ENCODE data around the gene VARS2. TPM values are rescaled to one million over a fixed set of nuclear protein-coding genes. Genes with fewer than 3 reads are reported as not detected.

The VARS2 gene
- total and polyA plus RNA-seq, 9 of the 15 experiments (the other 6 are each of a cell fraction or from before 2014, with no cell fraction given) = 1.6 to 53.6 (median 29.9) TPM

DNA sequence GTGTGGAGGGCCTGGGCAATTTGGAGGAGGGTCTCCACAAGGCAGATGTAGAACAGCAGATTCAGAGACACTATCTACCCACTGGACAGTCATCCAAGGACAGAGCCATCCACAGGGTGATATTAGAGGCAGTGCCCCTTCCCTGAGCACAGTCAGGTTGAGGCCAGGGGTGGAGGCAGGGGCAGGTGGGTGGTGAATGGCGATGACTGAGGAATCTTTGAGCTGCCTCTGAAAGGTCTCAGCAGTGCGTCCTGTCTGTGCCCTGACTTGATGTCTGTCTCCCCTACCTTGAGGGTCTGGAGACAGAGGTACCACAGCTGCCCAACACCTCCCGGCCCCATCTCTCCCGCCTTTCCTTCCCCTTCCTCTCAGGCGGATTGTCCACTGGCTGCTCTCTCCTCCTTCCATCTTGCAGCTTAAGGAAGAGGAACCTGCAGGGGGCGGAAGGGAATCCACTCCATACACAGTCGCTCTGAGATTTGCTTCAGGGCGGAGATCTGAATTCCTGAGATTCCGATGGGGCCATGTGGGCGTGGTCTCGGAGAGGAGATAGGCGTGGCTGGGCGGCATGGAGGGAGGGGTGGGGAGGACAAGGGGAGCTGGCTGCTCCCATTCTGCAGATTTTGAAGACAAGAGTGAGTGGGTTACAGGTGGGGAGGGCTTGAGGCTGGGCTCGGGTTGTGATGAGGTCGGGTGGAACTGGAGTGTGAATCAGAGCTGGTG lies 28.5 kb downstream of the VARS2 start:
- Histone ChIP-seq H3K27ac (ENCODE audit: extremely low read depth, low read depth, low read length) (no peak overlapping the region), H3K4me1 (replicated peaks in 1 of 2; ENCODE audit: control insufficient read depth in 2 of 2, insufficient read depth in 2 of 2, low read length in 2 of 2) (peaks cover 8 to 11% of the 10 kb centered on the region in 2 experiments), H3K79me2 (ENCODE audit: control insufficient read depth, insufficient read depth, low read length) (no peaks in the 10 kb centered on the region), H3K9me3 (replicated peaks; ENCODE audit: control insufficient read depth, insufficient read depth, low read depth, low read length) (no peaks in the 10 kb centered on the region), H3K4me3 (no peak overlapping the region), H4K20me1 (replicated peaks; ENCODE audit: control insufficient read depth, insufficient read depth, low read length) (peaks cover 12% of the 10 kb centered on the region; the same call in 1 of the 2 replicates), H3K9me1 (ENCODE audit: control insufficient read depth, insufficient read depth, low read length) (no peaks in the 10 kb centered on the region), H3K4me2 (ENCODE audit: insufficient read depth, low read length) (no peak overlapping the region), H2AFZ (ENCODE audit: low read depth, low read length) (no peak overlapping the region), H3K36me3 (ENCODE audit: control insufficient read depth, insufficient read depth, low read length) (no peaks in the 10 kb centered on the region), H3K27me3 (ENCODE audit: control insufficient read depth in 2 of 2, insufficient read depth in 2 of 2, low read length in 2 of 2) (peaks cover 37 to 80% of the 10 kb centered on the region in 2 experiments), H3K9ac (ENCODE audit: insufficient read depth in 1 of 2, low read depth in 2 of 2, low read length in 2 of 2) (no peak overlapping the region)
- ATAC-seq (peak; percentile 94), DNase-seq (ENCODE audit: extremely low read depth in 1 of 4, low spot score in 3 of 4) (peak; percentile 83 to 91 (median 84)), FAIRE-seq (peak; percentile 75)
- in situ Hi-C loops (cut with MboI) = no loop called here
- WGBS (ENCODE audit: insufficient coverage, low coverage, missing lambda C conversion rate) = 4% methylated on average over 15 of the region's 15 CpGs
- ChIA-PET CTCF (ENCODE audit: low intra/inter-chr PET ratio) (interaction anchor here (0.6 to 1.1 kb wide), 4 partner anchors 32 to 140 kb away, joined by 3 to 4 read pairs (median 3); no protein-coding TSS in a partner anchor), POLR2A (interaction anchor here (0.6 to 0.9 kb wide), 4 partner anchors 9 to 454 kb away, joined by 3 read pairs; partner anchors contain the start of gene VARS2)
- no TSS peak for BruUV-seq (replicated peaks)
- intact Hi-C loops (cut with micrococcal nuclease) = loop anchor here (5.0 kb wide), 1 partner anchor 100 kb away; no protein-coding TSS in a partner anchor
- peak; percentile 98 to 99 for TF ChIP-seq KDM1A (IDR thresholded peaks at IDR 0.05)
- TF ChIP-seq SMC3 (conservative IDR thresholded peaks at IDR 0.05; ENCODE audit: insufficient read depth, low read depth, low read length) = peak; percentile 40; the same call in 1 of the 2 replicates
- TF ChIP-seq, protein P1, sequence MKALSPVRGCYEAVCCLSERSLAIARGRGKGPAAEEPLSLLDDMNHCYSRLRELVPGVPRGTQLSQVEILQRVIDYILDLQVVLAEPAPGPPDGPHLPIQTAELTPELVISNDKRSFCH (CRISPR knock-in tag; IDR thresholded peaks at IDR 0.05) = no peak
- TF ChIP-seq, protein P1 (tag; IDR thresholded peaks at IDR 0.05) = peak; percentile 39; the same call in 1 of the 2 replicates
- TF ChIP-seq, protein P2, sequence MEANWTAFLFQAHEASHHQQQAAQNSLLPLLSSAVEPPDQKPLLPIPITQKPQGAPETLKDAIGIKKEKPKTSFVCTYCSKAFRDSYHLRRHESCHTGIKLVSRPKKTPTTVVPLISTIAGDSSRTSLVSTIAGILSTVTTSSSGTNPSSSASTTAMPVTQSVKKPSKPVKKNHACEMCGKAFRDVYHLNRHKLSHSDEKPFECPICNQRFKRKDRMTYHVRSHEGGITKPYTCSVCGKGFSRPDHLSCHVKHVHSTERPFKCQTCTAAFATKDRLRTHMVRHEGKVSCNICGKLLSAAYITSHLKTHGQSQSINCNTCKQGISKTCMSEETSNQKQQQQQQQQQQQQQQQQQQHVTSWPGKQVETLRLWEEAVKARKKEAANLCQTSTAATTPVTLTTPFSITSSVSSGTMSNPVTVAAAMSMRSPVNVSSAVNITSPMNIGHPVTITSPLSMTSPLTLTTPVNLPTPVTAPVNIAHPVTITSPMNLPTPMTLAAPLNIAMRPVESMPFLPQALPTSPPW (CRISPR knock-in tag; IDR thresholded peaks at IDR 0.05) = peak; percentile 47; the same call in 1 of the 2 replicates
- TF ChIP-seq BCOR (IDR thresholded peaks at IDR 0.05) = peak; percentile 31; the same call in 1 of the 2 replicates
- TF ChIP-seq TEAD4 (IDR thresholded peaks at IDR 0.05; ENCODE audit: low read length) = peak; percentile 90
- TF ChIP-seq TEAD4 (CRISPR knock-in tag; IDR thresholded peaks at IDR 0.05; ENCODE audit: borderline replicate concordance) = no peak
- no peak for TF ChIP-seq ARID4B (CRISPR knock-in tag; IDR thresholded peaks at IDR 0.05)
- peak; percentile 17; the same call in 1 of the 2 replicates for TF ChIP-seq KLF1 (tag; IDR thresholded peaks at IDR 0.05)
- TF ChIP-seq, protein P3, sequence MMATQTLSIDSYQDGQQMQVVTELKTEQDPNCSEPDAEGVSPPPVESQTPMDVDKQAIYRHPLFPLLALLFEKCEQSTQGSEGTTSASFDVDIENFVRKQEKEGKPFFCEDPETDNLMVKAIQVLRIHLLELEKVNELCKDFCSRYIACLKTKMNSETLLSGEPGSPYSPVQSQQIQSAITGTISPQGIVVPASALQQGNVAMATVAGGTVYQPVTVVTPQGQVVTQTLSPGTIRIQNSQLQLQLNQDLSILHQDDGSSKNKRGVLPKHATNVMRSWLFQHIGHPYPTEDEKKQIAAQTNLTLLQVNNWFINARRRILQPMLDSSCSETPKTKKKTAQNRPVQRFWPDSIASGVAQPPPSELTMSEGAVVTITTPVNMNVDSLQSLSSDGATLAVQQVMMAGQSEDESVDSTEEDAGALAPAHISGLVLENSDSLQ (IDR thresholded peaks at IDR 0.05) = 0 out of 2 replicates have a peak, but pooled peaks have one; percentile 22
- TF ChIP-seq MLLT1 (IDR thresholded peaks at IDR 0.05) = 0 out of 4 replicates have a peak, but pooled peaks of 1 of the 2 experiments have one; percentile 41

Measured in K562 (cell line).